ENCODE results near the gene SMAD9.

SMAD9 gene

GRCh38 chr13:36879218-36879938 lies 40.7 kb downstream of the SMAD9 start:
- H4K20me1 ChIP-seq (ENCODE audit: insufficient read depth, low read length), result no peaks in the 10 kb centered on the region
- H3K36me3 ChIP-seq (replicated peaks; ENCODE audit: low read depth, low read length), result no peaks in the 10 kb centered on the region
- no peak overlapping the region for H3K4me3 ChIP-seq (ENCODE audit: low read length)
- no peaks in the 10 kb centered on the region for H3K4me1 ChIP-seq (ENCODE audit: low read length)
- H3K27me3 ChIP-seq (ENCODE audit: low read depth, low read length), result no peaks in the 10 kb centered on the region
- no peak overlapping the region for H3K9ac ChIP-seq (ENCODE audit: low read length)
- TF ChIP-seq CTCF (IDR thresholded peaks at IDR 0.05; ENCODE audit: low read depth, low read length) (no peak), EZH2phosphoT487 (IDR thresholded peaks at IDR 0.05; ENCODE audit: low read depth) (no peak)
- no peak overlapping the region for H3K27ac ChIP-seq (ENCODE audit: low read length)
- no peaks in the 10 kb centered on the region for H3K79me2 ChIP-seq (ENCODE audit: low read length)
- H3K9me3 ChIP-seq (ENCODE audit: insufficient read depth, low read length), result no peaks in the 10 kb centered on the region
- H2AFZ ChIP-seq (ENCODE audit: low read depth, low read length), result no peak overlapping the region
- no peak overlapping the region for H3K4me2 ChIP-seq (ENCODE audit: low read length)

DNA sequence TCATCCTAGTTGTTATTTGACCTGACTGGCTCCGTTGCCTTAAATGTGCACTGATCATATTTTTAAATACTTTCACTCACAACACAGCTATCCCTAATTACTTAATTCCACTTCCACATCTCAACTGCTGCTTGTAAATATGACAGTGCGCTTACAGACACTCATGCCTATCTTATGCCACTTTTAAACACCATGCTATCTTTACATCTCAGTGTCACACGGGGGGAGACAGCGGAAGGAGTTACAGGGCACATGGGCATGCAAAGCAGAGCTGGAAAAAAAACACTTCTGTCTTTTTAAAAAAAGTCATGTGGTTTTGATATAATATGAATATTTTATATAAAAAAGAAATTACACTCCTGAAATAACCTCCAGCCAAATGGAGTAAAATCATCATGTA lies 44.1 kb downstream of the SMAD9 start:
- no peak overlapping the region for H2AFZ ChIP-seq (ENCODE audit: low read depth, low read length)
- H3K36me3 ChIP-seq (replicated peaks; ENCODE audit: low read depth, low read length), result no peaks in the 10 kb centered on the region
- H3K9ac ChIP-seq (ENCODE audit: low read length), result no peak overlapping the region
- no peaks in the 10 kb centered on the region for H3K79me2 ChIP-seq (ENCODE audit: low read length)
- H4K20me1 ChIP-seq (ENCODE audit: insufficient read depth, low read length), result no peaks in the 10 kb centered on the region
- no peak overlapping the region for H3K27ac ChIP-seq (ENCODE audit: low read length)
- H3K27me3 ChIP-seq (ENCODE audit: low read depth, low read length), result no peaks in the 10 kb centered on the region
- no peaks in the 10 kb centered on the region for H3K9me3 ChIP-seq (ENCODE audit: insufficient read depth, low read length)
- H3K4me3 ChIP-seq (ENCODE audit: low read length), result no peak overlapping the region
- H3K4me2 ChIP-seq (ENCODE audit: low read length), result no peak overlapping the region
- TF ChIP-seq CTCF (IDR thresholded peaks at IDR 0.05; ENCODE audit: low read depth, low read length) (no peak), EZH2phosphoT487 (IDR thresholded peaks at IDR 0.05; ENCODE audit: low read depth) (no peak)
- no peaks in the 10 kb centered on the region for H3K4me1 ChIP-seq (ENCODE audit: low read length)

DNA sequence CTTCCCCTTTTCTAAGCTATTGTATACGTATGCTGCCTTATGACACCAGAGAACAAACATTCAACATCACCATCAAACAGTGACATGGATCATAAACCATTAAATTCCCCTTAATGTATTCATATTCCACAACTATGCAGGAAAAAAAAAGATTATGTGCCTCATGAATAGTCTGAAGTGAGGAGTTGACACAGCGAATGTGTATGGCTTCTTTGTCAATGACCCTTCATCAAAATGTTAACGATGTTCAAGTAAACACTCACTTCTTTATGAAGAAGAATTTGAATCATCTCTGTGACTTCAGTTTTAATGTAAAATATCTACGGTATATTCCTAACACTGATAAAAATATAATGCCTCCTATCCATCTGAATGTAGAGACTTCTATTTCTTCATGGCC lies 44.6 kb downstream of the SMAD9 start:
- no peak overlapping the region for H3K4me3 ChIP-seq (ENCODE audit: low read length)
- no peak overlapping the region for H3K9ac ChIP-seq (ENCODE audit: low read length)
- H3K79me2 ChIP-seq (ENCODE audit: low read length), result no peaks in the 10 kb centered on the region
- H3K27me3 ChIP-seq (ENCODE audit: low read depth, low read length), result no peaks in the 10 kb centered on the region
- H2AFZ ChIP-seq (ENCODE audit: low read depth, low read length), result no peak overlapping the region
- no peak overlapping the region for H3K4me2 ChIP-seq (ENCODE audit: low read length)
- H3K4me1 ChIP-seq (ENCODE audit: low read length), result no peaks in the 10 kb centered on the region
- H3K9me3 ChIP-seq (ENCODE audit: insufficient read depth, low read length), result no peaks in the 10 kb centered on the region
- TF ChIP-seq CTCF (IDR thresholded peaks at IDR 0.05; ENCODE audit: low read depth, low read length), result no peak
- no peaks in the 10 kb centered on the region for H4K20me1 ChIP-seq (ENCODE audit: insufficient read depth, low read length)
- no peaks in the 10 kb centered on the region for H3K36me3 ChIP-seq (replicated peaks; ENCODE audit: low read depth, low read length)
- H3K27ac ChIP-seq (ENCODE audit: low read length), result no peak overlapping the region

GRCh38 chr13:36872621-36873020 lies 47.4 kb downstream of the SMAD9 start:
- no peak overlapping the region for H2AFZ ChIP-seq (ENCODE audit: low read depth, low read length)
- H3K9ac ChIP-seq (ENCODE audit: low read length), result no peak overlapping the region
- H3K4me1 ChIP-seq (ENCODE audit: low read length), result no peaks in the 10 kb centered on the region
- no peak overlapping the region for H3K4me3 ChIP-seq (ENCODE audit: low read length)
- H3K4me2 ChIP-seq (ENCODE audit: low read length), result no peak overlapping the region
- H3K27ac ChIP-seq (ENCODE audit: low read length), result no peak overlapping the region
- TF ChIP-seq CTCF (IDR thresholded peaks at IDR 0.05; ENCODE audit: low read depth, low read length), result no peak
- no peak for TF ChIP-seq EZH2phosphoT487 (IDR thresholded peaks at IDR 0.05; ENCODE audit: low read depth)
- peaks cover 3% of the 10 kb centered on the region; the same call in 1 of the 2 replicates for H3K27me3 ChIP-seq (ENCODE audit: low read depth, low read length)
- H3K79me2 ChIP-seq (ENCODE audit: low read length), result no peaks in the 10 kb centered on the region
- H4K20me1 ChIP-seq (ENCODE audit: insufficient read depth, low read length), result no peaks in the 10 kb centered on the region
- H3K36me3 ChIP-seq (replicated peaks; ENCODE audit: low read depth, low read length), result no peaks in the 10 kb centered on the region
- no peaks in the 10 kb centered on the region for H3K9me3 ChIP-seq (ENCODE audit: insufficient read depth, low read length)

All from OCI-LY3 (cell line).